Measurements from ENCODE around the gene EFR3B. TPM values are rescaled to one million over a fixed set of nuclear protein-coding genes. Genes with fewer than 3 reads are reported as not detected.
"Not testable (repeated sequence)": the region's sequence is repeated elsewhere in the genome, so short reads cannot be mapped to it uniquely, and the experiment has no call there.

Gene EFR3B
- total and polyA plus RNA-seq, 2 of the 4 experiments (the other 2 are of a cell fraction): 0.38 to 0.90 TPM

- Histone ChIP-seq H3K4me2 (ENCODE audit: low read depth, low read length) (no peak overlapping the region), H2AFZ (replicated peaks; ENCODE audit: low read length, poor library complexity) (peak overlapping the region; percentile 90), H2BK20ac (ENCODE audit: low read depth, low read length) (no peak overlapping the region), H3K27ac (ENCODE audit: insufficient read depth, low read length) (no peak overlapping the region), H3K14ac (replicated peaks; ENCODE audit: low read depth, low read length) (no peak overlapping the region), H3K56ac (ENCODE audit: extremely low read depth, insufficient read depth, low read length) (no peak overlapping the region), H3K4me1 (ENCODE audit: control insufficient read depth, insufficient read depth, low read length) (no peaks in the 10 kb centered on the region), H3K4me3 (ENCODE audit: insufficient read depth, low read depth, low read length) (no peak overlapping the region; the same call in 1 of the 2 replicates), H3K79me1 (ENCODE audit: low read depth in 1 of 2, low read length in 2 of 2) (no peaks in the 10 kb centered on the region), H2AK5ac (ENCODE audit: low read depth, low read length) (no peak overlapping the region), H3K4ac (ENCODE audit: low read depth, low read length) (no peak overlapping the region), H2BK15ac (ENCODE audit: low read depth, low read length) (no peak overlapping the region), H4K91ac (ENCODE audit: insufficient read depth, low read depth, low read length) (no peak overlapping the region), H2BK5ac (ENCODE audit: low read depth, low read length, poor library complexity, severe bottlenecking) (no peak overlapping the region), H4K20me1 (ENCODE audit: insufficient read depth, low read length) (no peaks in the 10 kb centered on the region), H4K8ac (ENCODE audit: low read depth in 2 of 2, low read length in 2 of 2) (peak overlapping the region in 1 of 2 experiments; percentile 65; a peak in 1 of 4 replicates), H3K9ac (ENCODE audit: low read depth, low read length) (no peak overlapping the region), H3K9me1 (ENCODE audit: insufficient read depth, low read length) (no peaks in the 10 kb centered on the region; the same call in 1 of the 2 replicates), H2BK120ac (ENCODE audit: low read depth, low read length) (no peak overlapping the region), H4K5ac (ENCODE audit: low read depth, low read length) (no peak overlapping the region), H3K18ac (ENCODE audit: low read depth, low read length) (no peak overlapping the region), H3K9me3 (ENCODE audit: control insufficient read depth, insufficient read depth, low read length) (peaks cover 6% of the 10 kb centered on the region; the same call in 1 of the 2 replicates), H3K27me3 (ENCODE audit: control insufficient read depth, insufficient read depth, low read length) (peaks cover 36% of the 10 kb centered on the region), H2AK9ac (replicated peaks; ENCODE audit: low read depth, low read length, poor library complexity) (peak overlapping the region; percentile 26), H3K36me3 (ENCODE audit: control insufficient read depth, insufficient read depth, low read length) (no peaks in the 10 kb centered on the region), H3K23ac (ENCODE audit: low read depth, low read length) (no peak overlapping the region)
- no TSS peak for BruUV-seq (replicated peaks)
- ChIA-PET POLR2A (ENCODE audit: unreplicated experiment) (no interaction called here), CTCF (no interaction called here)
- WGBS, 2 experiments (ENCODE audit: extremely low coverage in 2 of 2, insufficient read length in 1 of 2): 47% methylated on average over 42 of the region's 69 CpGs; no CpG with 5 or more reads in 1 of the 2 experiments
- intact Hi-C loops (cut with micrococcal nuclease) (no loop called here), in situ Hi-C loops (cut with MboI; ENCODE audit: low sequenced_read_pairs) (no loop called here), dilution Hi-C loops (cut with HindIII; ENCODE audit: low sequenced_read_pairs, unreplicated experiment) (no loop called here)
- TF ChIP-seq RFX5 (IDR thresholded peaks at IDR 0.05; ENCODE audit: low read depth, low read length) (no peak), MXI1 (IDR thresholded peaks at IDR 0.05; ENCODE audit: borderline replicate concordance, low read depth, low read length) (no peak)
- ATAC-seq (ENCODE audit: low read depth) (no peak), DNase-seq (peak; percentile 4)
Measured at GRCh38 chr2:25161055-25161781, 119.3 kb downstream of the EFR3B start.

GRCh38 chr2:25162061-25162460, 120.2 kb downstream of the EFR3B start:
- H3K56ac ChIP-seq (ENCODE audit: extremely low read depth, insufficient read depth, low read length); H3K18ac ChIP-seq (ENCODE audit: low read depth, low read length); H2BK20ac ChIP-seq (ENCODE audit: low read depth, low read length); H2BK120ac ChIP-seq (ENCODE audit: low read depth, low read length); H2BK5ac ChIP-seq (ENCODE audit: low read depth, low read length, poor library complexity, severe bottlenecking); H4K5ac ChIP-seq (ENCODE audit: low read depth, low read length); H2BK15ac ChIP-seq (ENCODE audit: low read depth, low read length); H3K4me3 ChIP-seq (ENCODE audit: insufficient read depth, low read depth, low read length); CTCF ChIA-PET; H3K9me1 ChIP-seq (ENCODE audit: insufficient read depth, low read length); DNase-seq; H3K4me2 ChIP-seq (ENCODE audit: low read depth, low read length); intact Hi-C loops (cut with micrococcal nuclease); POLR2A ChIA-PET (ENCODE audit: unreplicated experiment); H3K79me1 ChIP-seq (ENCODE audit: low read depth in 1 of 2, low read length in 2 of 2); in situ Hi-C loops (cut with MboI; ENCODE audit: low sequenced_read_pairs); H4K91ac ChIP-seq (ENCODE audit: insufficient read depth, low read depth, low read length); H3K27ac ChIP-seq (ENCODE audit: insufficient read depth, low read length); H2AK5ac ChIP-seq (ENCODE audit: low read depth, low read length); H3K4ac ChIP-seq (ENCODE audit: low read depth, low read length); H3K4me1 ChIP-seq (ENCODE audit: control insufficient read depth, insufficient read depth, low read length); dilution Hi-C loops (cut with HindIII; ENCODE audit: low sequenced_read_pairs, unreplicated experiment); H3K36me3 ChIP-seq (ENCODE audit: control insufficient read depth, insufficient read depth, low read length); H3K9ac ChIP-seq (ENCODE audit: low read depth, low read length); H3K23ac ChIP-seq (ENCODE audit: low read depth, low read length); H4K20me1 ChIP-seq (ENCODE audit: insufficient read depth, low read length); BruUV-seq (replicated peaks); H3K9me3 ChIP-seq (ENCODE audit: control insufficient read depth, insufficient read depth, low read length); H2AK9ac ChIP-seq (replicated peaks; ENCODE audit: low read depth, low read length, poor library complexity); ATAC-seq (ENCODE audit: low read depth); H3K14ac ChIP-seq (replicated peaks; ENCODE audit: low read depth, low read length): not testable (repeated sequence)
- H4K8ac ChIP-seq (ENCODE audit: low read depth in 2 of 2, low read length in 2 of 2): peak overlapping the region in 1 of 2 experiments; percentile 65; a peak in 1 of 4 replicates
- peak overlapping the region; percentile 90 for H2AFZ ChIP-seq (replicated peaks; ENCODE audit: low read length, poor library complexity)
- no CpG with 5 or more reads among the region's 7 CpGs for WGBS, 2 experiments (ENCODE audit: extremely low coverage in 2 of 2, insufficient read length in 1 of 2)
- H3K27me3 ChIP-seq (ENCODE audit: control insufficient read depth, insufficient read depth, low read length): peaks cover 44% of the 10 kb centered on the region

Data from IMR-90 (cell line).